Embryonic facial prominence (tissue), 1 donor: ENCODE data around the gene ASXL1.

Experiments used
- DNase-seq: peaks from one replicate; pipeline ENCODE4 v3.0.0-alpha.2; 2016; ENCODE audit errors: extremely low spot score

Gene ASXL1

DNA sequence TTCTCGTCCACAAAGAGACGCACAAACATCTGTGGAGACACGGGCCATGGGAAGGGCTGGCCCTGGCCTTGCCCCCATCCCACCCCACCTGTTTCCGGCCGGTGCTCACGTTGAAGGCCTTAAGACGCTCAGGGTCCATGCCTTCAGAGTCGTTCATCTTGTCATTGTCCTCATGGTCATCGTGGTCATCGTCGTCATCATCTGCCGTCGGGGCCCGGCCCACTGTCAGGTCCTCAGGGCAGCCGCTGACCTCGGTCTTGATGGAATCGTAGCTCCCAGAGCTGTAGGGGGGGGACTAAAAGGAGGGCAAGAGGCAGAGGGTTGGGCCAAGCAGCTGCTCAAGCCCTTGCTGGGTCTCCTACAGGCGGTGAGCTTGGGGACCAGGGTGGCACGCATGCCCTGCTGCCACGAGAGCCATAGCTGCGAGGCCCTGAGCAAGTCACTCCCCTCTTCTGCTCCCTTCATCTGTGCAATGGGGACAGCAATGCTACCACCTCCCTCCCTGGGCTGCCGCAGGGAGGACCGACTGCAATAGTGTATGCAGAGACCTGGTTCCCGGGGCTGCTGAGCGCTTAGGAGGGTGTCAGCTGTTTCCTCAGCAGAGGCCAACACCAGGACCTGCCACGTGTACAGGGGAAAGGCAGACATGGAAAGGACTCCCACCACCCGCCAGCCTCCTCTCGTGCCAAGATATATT is 95.5 kb downstream of the ASXL1 start:
- no peak for DNase-seq

DNA sequence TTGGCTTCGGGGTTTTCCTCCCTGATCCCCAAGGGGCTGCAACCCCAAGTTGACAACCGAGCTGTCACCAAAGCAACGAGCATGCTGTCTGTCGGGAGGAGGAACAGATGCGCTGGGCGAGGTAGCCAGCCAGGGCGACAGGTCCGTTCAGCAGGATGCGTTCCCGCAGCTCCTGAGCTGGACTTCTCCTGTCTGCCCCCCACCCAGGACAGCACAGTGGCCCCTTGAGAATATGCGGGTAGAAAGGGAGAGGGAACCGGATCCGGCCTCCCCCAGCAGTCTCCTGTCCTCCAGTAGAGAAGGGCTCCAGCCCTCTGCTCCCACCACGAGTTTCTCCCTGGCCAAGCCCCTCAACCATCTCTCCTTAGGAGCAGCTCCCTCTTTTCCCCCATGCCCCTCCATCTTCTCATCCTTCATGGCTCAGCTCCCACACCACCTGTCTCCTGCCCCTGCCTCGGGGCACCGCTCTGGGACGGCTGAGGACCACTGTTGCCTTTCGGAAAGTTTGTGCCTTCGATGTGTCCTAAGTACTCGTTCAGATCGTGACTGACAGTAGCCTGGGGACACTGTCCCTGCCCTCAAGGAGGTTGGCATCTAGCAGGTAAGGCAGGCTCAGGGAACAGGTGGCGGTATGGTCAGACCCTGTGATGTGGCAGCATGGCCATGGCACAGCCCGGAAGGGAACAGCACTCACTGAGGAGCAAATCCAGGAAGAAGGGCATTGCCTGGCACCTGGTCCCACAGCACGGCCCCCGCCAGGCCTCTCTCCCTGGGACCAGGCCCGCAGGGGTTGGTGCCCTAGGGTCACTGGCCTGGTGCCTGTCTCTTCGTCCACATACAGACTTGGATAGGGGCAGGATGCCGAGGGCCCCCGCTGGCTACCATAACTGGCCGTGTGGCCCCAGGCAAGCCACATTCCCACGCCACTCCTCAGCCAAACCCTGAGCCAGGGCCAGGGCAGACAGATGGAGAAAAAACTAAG is 96.3 kb downstream of the ASXL1 start:
- DNase-seq = no peak

- DNase-seq = no peak
Observed at GRCh38 chr20:32455171-32455900, 97.2 kb downstream of the ASXL1 start.

- DNase-seq = no peak
Observed at GRCh38 chr20:32455901-32456701, 98.0 kb downstream of the ASXL1 start.

- DNase-seq = no peak
Observed at GRCh38 chr20:32456869-32457478, 98.8 kb downstream of the ASXL1 start.

GRCh38 chr20:32457479-32457986 is 99.4 kb downstream of the ASXL1 start:
- no peak for DNase-seq

- no peak for DNase-seq
Observed at GRCh38 chr20:32458061-32458836, 100.1 kb downstream of the ASXL1 start.

DNA sequence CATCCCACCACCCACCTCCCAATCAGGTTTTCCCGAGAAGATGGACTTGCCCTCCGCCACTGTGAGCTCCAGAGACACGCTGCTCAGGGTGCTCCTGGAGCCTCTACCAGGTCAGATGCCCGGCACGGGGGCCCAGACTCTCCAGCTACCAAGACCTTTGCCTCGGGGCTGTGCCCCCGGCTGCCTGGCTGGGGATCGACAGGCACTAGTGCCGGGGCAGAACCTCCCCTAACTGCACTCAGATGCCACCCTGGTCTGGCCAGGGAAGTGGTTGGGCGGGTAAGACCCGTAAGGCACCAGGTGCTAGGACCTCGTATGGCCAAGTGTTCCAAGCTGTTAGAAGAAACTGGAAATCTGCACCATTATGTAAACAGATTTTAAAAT is 100.7 kb downstream of the ASXL1 start:
- no peak for DNase-seq

DNA sequence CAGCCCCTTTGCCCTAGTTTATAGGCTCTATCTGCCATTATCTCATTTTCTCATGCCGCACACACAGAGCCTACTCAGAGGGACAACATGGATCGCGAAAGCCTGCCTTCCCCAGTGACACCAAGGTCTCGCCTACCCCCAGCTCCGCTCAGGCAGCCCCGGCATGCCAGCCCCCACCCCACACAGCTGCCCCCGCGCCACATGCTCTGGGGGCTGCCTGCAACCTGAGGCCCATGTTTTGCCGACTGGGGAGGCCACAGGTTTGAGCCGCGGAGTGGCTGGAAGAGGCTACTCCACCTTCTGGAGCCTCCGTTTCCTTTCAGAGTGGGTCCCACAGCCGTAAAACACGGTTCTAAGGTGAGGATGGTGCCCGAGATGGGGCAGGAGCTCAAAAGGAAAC is 102.1 kb downstream of the ASXL1 start:
- DNase-seq = no peak

- DNase-seq = no peak
Observed at GRCh38 chr20:32460683-32461320, 102.7 kb downstream of the ASXL1 start.

DNA sequence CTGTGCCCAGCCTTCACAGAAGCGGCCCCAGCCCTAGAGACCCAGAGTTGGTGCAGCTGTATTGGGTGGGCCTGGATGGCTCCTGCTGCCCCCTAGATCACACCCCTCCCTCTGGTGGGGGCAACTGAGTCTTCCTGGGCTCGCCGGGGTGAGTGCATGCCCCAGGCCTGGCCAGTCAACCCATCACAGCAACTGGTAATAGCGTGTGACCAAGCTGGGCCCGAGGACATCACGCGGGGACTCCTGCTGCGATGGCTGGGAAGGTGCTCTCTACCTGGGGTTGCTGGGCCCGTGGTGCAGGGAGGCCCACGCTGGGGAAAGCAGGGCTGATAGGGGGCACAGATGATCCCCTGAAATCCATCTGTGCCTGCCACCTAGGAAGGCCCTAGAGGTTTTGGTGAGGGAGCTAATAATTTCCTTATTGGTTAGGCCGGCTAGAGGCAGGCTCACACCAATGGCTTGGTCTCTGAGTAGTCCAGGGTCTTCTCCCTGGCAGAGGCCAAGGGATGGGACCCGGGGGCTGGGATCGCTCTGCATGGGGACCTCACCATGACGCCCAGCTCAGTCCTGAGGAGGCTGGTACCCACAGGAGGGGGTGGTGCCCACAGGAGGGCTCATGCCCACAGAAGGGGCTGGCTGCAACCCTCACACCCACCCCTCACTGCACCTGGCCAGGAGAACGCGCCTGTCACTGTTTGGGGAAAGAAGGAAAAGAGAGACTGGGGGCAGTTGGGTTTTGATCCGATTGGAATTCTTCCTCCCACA is 103.9 kb downstream of the ASXL1 start:
- no peak for DNase-seq

- no peak for DNase-seq
Observed at GRCh38 chr20:32462900-32463641, 104.9 kb downstream of the ASXL1 start.

- DNase-seq = no peak
Observed at GRCh38 chr20:32463642-32464400, 105.7 kb downstream of the ASXL1 start.

- DNase-seq = no peak
Observed at GRCh38 chr20:32464401-32465091, 106.4 kb downstream of the ASXL1 start.

GRCh38 chr20:32465092-32465900 is 107.2 kb downstream of the ASXL1 start:
- no peak for DNase-seq
